HG02588 (cell line): ENCODE measurements around the gene TTLL7.

Experiments used
- ATAC-seq: cut with Tn5 transposase; IDR thresholded peaks from one replicate; pipeline ENCODE4 v1.9.1; 2021; ENCODE audit warnings: mild to moderate bottlenecking, moderate library complexity; ENCODE audit not compliant: unreplicated experiment

Gene TTLL7

GRCh38 chr1:83882906-83883305, 116.0 kb downstream of the TTLL7 start:
- no peak for ATAC-seq

DNA sequence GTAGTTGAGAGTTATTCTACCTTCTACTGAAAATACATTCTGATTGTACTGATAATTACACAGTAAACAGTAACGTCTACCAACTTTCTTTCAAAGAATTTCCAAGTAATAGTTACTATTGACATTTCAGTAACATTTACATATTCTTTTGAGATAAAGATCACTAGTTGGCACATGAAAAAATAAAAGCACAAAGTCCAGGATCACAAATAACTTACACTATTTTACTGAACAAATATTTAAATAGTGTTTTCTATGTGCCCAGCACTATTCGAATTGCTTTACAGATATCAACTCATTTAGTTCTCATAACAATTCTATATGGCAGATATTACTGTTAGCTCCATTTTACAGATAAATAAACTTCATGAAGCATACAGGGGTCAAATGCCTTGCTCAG, 126.4 kb downstream of the TTLL7 start:
- ATAC-seq, result no peak

DNA sequence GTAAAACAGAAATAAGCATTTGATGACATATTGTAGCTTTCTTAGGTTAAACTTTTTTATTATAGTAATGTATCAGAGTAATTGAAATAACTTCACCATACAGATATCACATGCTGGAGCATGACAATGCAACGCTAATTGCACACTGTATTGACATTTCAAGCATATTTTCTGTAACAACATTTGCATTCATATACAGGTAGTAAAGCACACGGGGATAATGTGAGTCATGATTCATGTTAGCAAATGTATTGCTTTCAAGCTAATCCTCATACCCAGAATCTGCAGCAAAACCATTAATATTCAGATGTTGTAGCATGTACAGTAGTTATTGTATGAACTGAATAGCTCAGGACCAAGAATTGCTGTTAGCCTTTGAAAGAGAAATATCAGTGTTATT, 133.9 kb downstream of the TTLL7 start:
- no peak for ATAC-seq

GRCh38 chr1:83860490-83861221, 138.3 kb downstream of the TTLL7 start:
- ATAC-seq, result peak; percentile 89

DNA sequence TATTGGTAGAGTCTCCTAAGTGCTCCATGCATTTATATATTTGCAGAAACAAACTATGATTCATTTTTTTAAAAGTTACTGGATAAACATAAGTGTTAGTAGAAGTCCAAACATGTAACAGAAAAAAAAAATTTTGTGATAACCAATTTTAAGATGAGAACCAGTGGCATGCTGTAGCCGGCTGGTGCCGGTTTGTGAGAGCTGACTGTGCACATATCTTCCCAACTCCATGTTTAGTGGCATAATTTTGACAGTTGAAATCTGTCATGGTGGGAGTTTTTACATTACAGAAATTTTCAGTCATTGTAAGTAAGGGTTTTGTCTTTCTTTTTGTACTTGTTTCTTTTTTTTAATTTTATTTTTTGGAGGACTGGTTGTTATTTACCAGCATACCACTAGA, 141.2 kb downstream of the TTLL7 start:
- ATAC-seq, result no peak

DNA sequence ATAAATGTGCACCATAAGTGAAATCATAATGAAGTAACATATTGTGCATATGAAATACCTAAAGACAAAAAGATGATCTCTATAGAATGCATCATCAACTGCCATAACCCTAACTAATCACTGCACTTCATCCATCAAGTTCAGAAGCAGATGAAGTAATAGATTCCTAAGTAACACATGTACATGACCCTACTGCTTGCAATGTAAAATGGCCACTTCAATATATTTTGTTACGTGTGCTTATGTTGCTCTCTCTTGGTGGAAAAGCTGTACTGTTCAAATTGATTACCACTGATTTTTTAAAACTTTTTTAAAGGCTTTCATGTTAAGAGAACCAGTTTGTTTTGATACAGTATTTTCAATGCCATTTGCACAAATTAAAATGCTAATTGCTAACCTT, 141.8 kb downstream of the TTLL7 start:
- no peak for ATAC-seq

GRCh38 chr1:83856381-83856780, 142.6 kb downstream of the TTLL7 start:
- ATAC-seq, result no peak

GRCh38 chr1:83854456-83854855, 144.5 kb downstream of the TTLL7 start:
- no peak for ATAC-seq

DNA sequence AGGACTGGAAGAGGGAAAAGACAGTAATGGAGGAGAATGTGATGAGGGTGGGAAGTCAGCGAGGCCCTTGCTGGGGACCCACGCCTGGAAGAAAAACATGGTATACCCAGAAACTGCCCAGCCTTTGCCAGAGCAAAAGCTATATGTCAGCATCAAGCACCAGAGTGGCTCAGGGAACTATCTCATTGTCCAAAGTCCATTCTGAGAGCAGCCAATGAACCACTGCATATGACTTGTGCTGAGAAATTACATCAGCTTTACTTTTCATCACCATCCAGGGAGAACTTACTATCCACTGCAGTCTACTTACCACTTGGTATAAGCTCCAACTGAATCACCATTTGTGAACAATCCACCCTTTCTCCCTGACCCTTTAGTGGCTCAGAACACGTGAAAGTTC, 148.1 kb downstream of the TTLL7 start:
- no peak for ATAC-seq

DNA sequence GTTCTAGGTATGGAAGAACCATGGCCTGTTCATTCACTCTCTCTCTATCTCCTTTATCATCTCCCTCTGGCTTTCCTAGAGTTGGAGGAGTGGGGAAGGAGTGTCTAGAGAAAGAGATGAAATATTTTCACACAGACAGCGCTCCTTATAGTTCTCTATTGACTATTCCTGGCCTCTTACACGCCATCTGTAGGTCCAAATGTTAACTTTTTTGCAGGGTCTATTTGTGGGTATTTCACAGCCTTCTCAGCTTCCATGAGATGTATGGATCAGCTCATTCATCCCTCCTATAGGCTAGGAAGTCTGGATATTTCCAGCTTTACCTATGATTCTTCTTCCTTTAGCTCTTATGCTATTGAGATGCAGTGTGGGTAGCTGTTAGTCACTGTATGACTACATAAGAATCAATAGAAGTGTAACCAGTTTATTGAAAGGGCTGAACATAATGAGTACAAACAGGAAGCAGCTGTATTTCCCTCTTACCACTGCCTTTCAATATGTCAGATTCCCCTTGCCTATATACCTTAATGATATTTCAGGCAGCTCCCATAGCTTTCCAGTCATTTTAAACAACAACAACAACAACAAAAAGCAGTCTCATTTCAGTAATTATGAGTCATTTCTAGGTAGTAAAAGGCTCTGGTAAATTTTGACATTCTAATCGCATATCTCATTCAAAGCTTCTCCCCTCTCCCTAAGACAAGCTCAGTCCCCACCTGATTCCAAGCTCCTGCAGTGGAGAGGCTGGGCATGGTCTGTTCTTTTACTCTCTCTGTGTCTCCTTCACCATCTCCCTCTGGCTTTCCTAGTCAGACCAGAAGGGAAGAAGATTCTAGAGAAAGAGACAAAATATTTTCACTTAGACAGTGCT, 149.5 kb downstream of the TTLL7 start:
- peak; percentile 61 for ATAC-seq

- no peak for ATAC-seq
Observed at GRCh38 chr1:83846138-83846537, 152.8 kb downstream of the TTLL7 start.

DNA sequence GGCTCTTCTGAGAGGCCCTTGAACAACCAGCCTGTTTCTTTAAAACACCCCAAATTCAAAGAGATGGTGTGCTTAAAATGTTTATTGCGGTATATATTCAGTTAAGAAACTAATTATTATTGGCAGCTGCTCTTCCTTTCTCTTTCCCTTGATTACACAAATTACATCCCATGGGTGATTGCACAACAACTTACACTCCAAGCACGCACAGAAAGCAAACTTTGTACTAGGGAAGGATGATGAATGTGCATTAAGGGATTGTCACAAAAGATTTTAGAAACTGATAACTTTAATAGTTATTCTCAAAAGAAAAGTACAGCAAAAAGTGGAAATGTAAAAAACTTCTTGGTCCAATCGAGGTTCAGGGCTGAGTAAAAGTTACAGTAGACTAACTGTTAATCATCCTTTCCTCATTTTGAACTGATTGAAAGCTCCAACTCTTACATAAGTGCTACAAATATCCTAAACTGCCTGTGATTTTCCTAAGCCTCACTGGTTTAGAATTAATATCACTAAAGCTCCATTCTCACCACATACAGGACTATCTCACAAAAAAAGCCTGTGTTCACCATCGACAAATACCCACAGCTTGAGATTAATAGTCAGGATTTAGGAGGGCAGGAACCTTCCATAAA, 153.4 kb downstream of the TTLL7 start:
- ATAC-seq, result no peak

DNA sequence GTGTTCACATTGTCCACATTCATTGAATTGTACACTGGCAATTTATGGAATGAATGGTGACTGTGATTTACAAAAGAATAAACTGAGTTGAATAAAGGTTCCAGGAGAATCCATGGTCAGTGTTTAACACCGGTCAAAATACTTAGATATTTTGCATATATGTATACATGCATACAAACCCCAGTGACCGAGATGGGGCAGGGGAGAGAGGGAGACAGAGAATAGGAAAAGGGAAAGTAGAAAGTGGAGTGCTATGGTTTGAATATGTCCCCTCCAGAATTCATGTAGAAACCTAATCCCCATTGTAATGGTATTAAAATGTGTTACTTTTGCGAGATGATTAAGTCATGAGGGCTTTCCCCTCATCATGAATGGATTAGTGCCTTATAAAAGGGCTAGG, 154.4 kb downstream of the TTLL7 start:
- ATAC-seq, result no peak

DNA sequence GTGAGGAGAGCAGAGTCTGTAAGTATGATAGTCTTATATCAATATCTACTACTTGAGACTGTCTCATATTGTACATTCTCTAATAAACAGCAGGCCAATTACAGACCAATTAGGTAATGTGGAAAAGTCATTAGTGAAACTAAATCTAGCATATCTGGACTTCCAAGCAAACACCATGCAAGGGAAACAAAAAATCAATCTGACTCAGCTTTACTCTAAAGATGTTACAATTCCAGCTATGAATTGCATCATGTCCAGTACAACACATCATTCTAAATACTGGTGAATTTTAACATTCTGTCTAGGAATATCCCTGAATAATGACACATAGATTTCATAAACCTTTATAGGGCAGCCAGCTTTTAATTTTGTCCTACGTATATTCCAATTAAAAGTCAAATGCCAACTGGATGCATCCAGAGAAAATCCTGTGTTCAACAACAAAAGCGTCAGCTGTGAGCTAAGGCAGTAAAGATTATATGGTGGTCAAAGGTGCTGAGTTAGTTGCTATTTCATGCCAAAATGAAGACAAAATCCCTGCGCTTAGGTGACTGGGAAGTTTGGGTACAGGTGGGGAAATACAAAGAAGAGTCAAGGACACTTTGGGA, 159.3 kb downstream of the TTLL7 start:
- no peak for ATAC-seq

- no peak for ATAC-seq
Observed at GRCh38 chr1:83838573-83838972, 160.4 kb downstream of the TTLL7 start.

DNA sequence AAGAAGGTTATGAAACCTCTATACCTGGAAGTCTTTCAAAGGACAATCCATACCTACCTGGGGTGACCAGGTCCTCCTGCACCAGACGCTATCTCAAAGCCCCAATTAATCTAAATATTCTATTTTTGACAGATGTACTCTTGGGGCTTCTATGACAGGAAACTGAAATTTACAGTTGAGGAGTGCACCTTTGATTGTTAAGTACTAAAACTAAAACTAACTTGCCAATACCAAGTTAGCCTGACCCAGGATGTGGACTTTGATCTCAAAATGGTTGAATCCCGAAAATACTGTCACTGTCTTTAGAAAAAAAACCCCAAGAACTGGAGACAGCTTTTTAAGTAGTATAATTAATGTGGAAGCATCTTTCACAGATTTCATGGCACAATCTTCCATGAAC, 162.4 kb downstream of the TTLL7 start:
- no peak for ATAC-seq

DNA sequence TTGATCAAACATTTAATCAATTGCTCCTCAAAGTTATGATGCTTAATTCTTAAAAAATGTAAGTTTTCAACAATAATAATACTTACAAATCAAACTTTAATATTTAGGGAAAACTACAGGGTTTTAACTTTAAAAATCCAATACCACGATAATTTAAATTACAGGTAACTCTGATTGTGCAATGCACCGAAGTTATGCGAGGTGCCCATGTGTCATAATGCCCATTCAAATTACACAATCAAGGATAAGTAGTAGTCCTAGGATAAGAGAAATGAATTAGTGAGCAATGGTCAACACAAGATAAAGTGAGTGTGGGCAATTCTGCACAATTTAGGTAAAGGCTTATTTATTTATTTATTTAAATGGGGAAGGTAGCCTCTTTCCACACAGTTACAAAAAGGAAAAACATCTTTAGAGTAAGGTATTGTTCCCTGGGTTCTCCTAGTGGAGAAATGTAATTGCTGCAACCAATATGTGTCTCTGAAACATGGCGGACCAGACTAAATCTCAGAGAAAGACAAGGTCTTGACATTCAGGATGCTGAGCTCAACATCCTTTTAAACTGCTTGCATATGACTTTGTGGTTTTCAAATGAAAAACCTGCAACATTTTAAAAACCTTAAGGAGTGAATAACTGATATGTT, 164.2 kb downstream of the TTLL7 start:
- no peak for ATAC-seq

GRCh38 chr1:83832194-83832593, 166.7 kb downstream of the TTLL7 start:
- ATAC-seq, result no peak

GRCh38 chr1:83829106-83829505, 169.8 kb downstream of the TTLL7 start:
- ATAC-seq, result no peak

DNA sequence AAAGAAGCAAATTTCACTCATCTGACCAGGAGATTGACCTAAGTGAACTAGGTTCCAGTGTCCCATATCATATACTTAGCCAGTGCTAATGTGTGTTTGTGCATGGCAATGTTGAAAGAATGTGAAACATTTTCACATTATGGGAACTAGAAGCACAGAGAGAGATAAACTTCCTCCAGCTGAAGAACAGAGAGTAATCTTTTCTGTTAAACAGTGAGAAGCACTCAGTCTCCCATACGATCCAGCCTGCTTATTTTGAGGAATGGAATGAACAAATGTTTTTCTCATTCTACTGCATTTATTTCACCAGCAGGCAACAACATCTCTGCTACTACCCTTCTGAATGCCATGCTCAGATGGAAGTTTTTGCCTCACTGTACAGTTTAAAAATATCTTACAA, 170.5 kb downstream of the TTLL7 start:
- no peak for ATAC-seq

GRCh38 chr1:83827741-83828140, 171.2 kb downstream of the TTLL7 start:
- ATAC-seq, result no peak
